Endothelial cell of umbilical vein (primary cell): Measurements from ENCODE around the gene UBE3B. TPM values are rescaled to one million over a fixed set of nuclear protein-coding genes. Genes with fewer than 3 reads are reported as not detected.

Experiments
- BruUV-seq: library from RNA; stranded (reverse); fragments of 400-500 nt; replicated peaks from 2 replicates; lab custom pipeline; 2021; lab: Mats Ljungman, UMichigan
- CTCF ChIA-PET: fragments of 300-600, 350-600 bp; sonication (Branson Sonifier 250); formaldehyde crosslinking; loops from one replicate; lab custom pipeline; 2021; ENCODE audit warnings: antibody characterized with exemption, inconsistent platforms; lab: Charles Lee
- POLR2A ChIA-PET: fragments of 300-600, 350-600 bp; sonication (Branson Sonifier 250); formaldehyde crosslinking; loops from one replicate; lab custom pipeline; 2021; ENCODE audit warnings: antibody characterized with exemption, inconsistent platforms; lab: Charles Lee
- DNase-seq: peaks from one replicate; pipeline ENCODE4 v3.0.0-alpha.2; 2011; ENCODE audit warnings: low read depth, low spot score
- FAIRE-seq: peaks from 2 replicates; lab custom pipeline; 2011; peaks lifted over from hg19 to GRCh38; lab: Jason Lieb, UNC
- H2AFZ ChIP-seq: 2 replicates; pipeline ENCODE4 v1.6.0; 2012; ENCODE audit warnings: low read depth, low read length, control low read depth, inconsistent platforms
- H3K27ac ChIP-seq: 2 replicates; pipeline ENCODE4 v1.5.1; 2011; ENCODE audit warnings: low read depth, mild to moderate bottlenecking, control low read depth, low read length, moderate library complexity; ENCODE audit not compliant: insufficient read depth
- H3K27me3 ChIP-seq, 2 experiments: 2 replicates each; pipeline versions ENCODE4 v1.6.0 to v1.6.1; 2011; ENCODE audit warnings: low read length in 2 of 2, mixed read lengths in 1 of 2; ENCODE audit not compliant: control insufficient read depth in 2 of 2, insufficient read depth in 2 of 2
- H3K36me3 ChIP-seq, 2 experiments: 2 replicates in 1 of 2; 3 replicates in 1 of 2; pipeline ENCODE4 v1.5.1; 2011; ENCODE audit warnings: low read length in 2 of 2, mild to moderate bottlenecking in 1 of 2, moderate library complexity in 1 of 2; ENCODE audit not compliant: control insufficient read depth in 2 of 2, insufficient read depth in 2 of 2; ENCODE audit errors: extremely low read depth in 1 of 2
- H3K4me1 ChIP-seq: 3 replicates; pipeline ENCODE4 v1.5.1; 2011; ENCODE audit warnings: mild to moderate bottlenecking, low read length; ENCODE audit not compliant: control insufficient read depth, insufficient read depth; ENCODE audit errors: extremely low read depth
- H3K4me2 ChIP-seq: 2 replicates; pipeline ENCODE4 v1.6.1; 2011; ENCODE audit warnings: low read length, control low read depth, mixed read lengths; ENCODE audit not compliant: insufficient read depth
- H3K4me3 ChIP-seq, 3 experiments: fragments of 200-600 bp in 1 of 3; sonication (generic), shearing (Covaris generic) in 1 of 3; replicated peaks in 1 of 3; 2 replicates each; pipeline ENCODE4 v1.5.1; 2011 to 2016; ENCODE audit warnings: control low read depth in 3 of 3, low read length in 3 of 3, mild to moderate bottlenecking in 2 of 3, inconsistent platforms in 1 of 3, low read depth in 1 of 3, moderate library complexity in 1 of 3; ENCODE audit not compliant: insufficient read depth in 1 of 3
- H3K79me2 ChIP-seq: 2 replicates; pipeline ENCODE4 v1.6.0; 2012; ENCODE audit warnings: low read length, inconsistent platforms; ENCODE audit not compliant: control insufficient read depth, insufficient read depth
- H3K9ac ChIP-seq: replicated peaks from 2 replicates; pipeline ENCODE3; 2011; ENCODE audit warnings: low read length, control low read depth; ENCODE audit not compliant: insufficient read depth; ENCODE audit errors: extremely low read depth
- H3K9me1 ChIP-seq: replicated peaks from 3 replicates; pipeline ENCODE4 v1.6.0; 2011; ENCODE audit warnings: mild to moderate bottlenecking, low read length; ENCODE audit not compliant: control insufficient read depth, insufficient read depth; ENCODE audit errors: extremely low read depth
- H3K9me3 ChIP-seq: replicated peaks from 2 replicates; pipeline ENCODE4 v1.5.1; 2012; ENCODE audit warnings: low read length, inconsistent platforms; ENCODE audit not compliant: control insufficient read depth, insufficient read depth
- H4K20me1 ChIP-seq: replicated peaks from 2 replicates; pipeline ENCODE3; 2011; ENCODE audit warnings: mild to moderate bottlenecking, low read length; ENCODE audit not compliant: control insufficient read depth, insufficient read depth; ENCODE audit errors: extremely low read depth
- EZH2 ChIP-seq: IDR thresholded peaks from 2 replicates; pipeline ENCODE4 v1.6.1; 2012; ENCODE audit warnings: borderline replicate concordance, low read depth, mild to moderate bottlenecking, moderate library complexity, low read length, inconsistent platforms; ENCODE audit not compliant: severe bottlenecking
- FOS ChIP-seq: IDR thresholded peaks from 2 replicates; pipeline ENCODE4 v1.6.1; 2011; ENCODE audit warnings: mild to moderate bottlenecking, low read length, moderate library complexity, borderline replicate concordance; ENCODE audit not compliant: insufficient read depth
- GATA2 ChIP-seq: IDR thresholded peaks from 2 replicates; pipeline ENCODE4 v1.7.0; 2011; ENCODE audit warnings: low read depth, mild to moderate bottlenecking, moderate library complexity, mixed read lengths, low read length; ENCODE audit not compliant: insufficient read length, insufficient read depth
- JUN ChIP-seq: IDR thresholded peaks from 2 replicates; pipeline ENCODE4 v1.6.1; 2011; ENCODE audit warnings: borderline replicate concordance, low read depth; ENCODE audit not compliant: insufficient read length, insufficient read depth
- MAX ChIP-seq: IDR thresholded peaks from 2 replicates; pipeline ENCODE4 v1.6.1; 2011; ENCODE audit not compliant: insufficient read depth, insufficient read length
- MYC ChIP-seq: IDR thresholded peaks from one replicate; pipeline ENCODE4 v1.6.1; 2011; ENCODE audit warnings: mild to moderate bottlenecking, low read depth, low read length
- POLR2A ChIP-seq: IDR thresholded peaks from 2 replicates; pipeline ENCODE4 v1.6.1; 2012; ENCODE audit warnings: low read depth, mild to moderate bottlenecking, control low read depth, low read length
- POLR2AphosphoS5 ChIP-seq: IDR thresholded peaks from 2 replicates; pipeline ENCODE4 v1.6.1; 2012; ENCODE audit warnings: low read depth, mild to moderate bottlenecking, control low read depth, low read length, moderate library complexity; ENCODE audit not compliant: insufficient read depth
- dilution Hi-C: fragments of 300-500 bp; cut with MboI; formaldehyde crosslinking; loops from one replicate; pipeline ENCODE4 v1.15.0; 2019; ENCODE audit warnings: low sequenced_read_pairs; ENCODE audit not compliant: extremely low pct_ligation_motif_present
- intact Hi-C: fragments of 100-400 bp; cut with micrococcal nuclease; formaldehyde crosslinking; loops from one replicate; pipeline ENCODE4 v1.10.0; 2022
- polyA plus RNA-seq, 4 experiments: library from polyadenylated mRNA; depleted of rRNA in 3 of 4; stranded (reverse) in 3 of 4; unstranded in 1 of 4; fragments of >200 nt; gene quantifications; 2 replicates each; pipeline versions ENCODE4 v1.2.1 to v1.2.3, GENCODE V29; 2011 to 2012; ENCODE audit warnings: missing spikeins in 1 of 4
- total RNA-seq: library from RNA; stranded (reverse); gene quantifications from 2 replicates; pipeline ENCODE4 v1.2.3, GENCODE V29; 2021
- TF ChIP-seq, protein P1 (sequence below), 2 donors: IDR thresholded peaks; 1 replicate in 1 of 2; 2 replicates in 1 of 2; pipeline ENCODE4 v1.5.1; 2011; ENCODE audit warnings: low read length in 2 of 2, mild to moderate bottlenecking in 2 of 2, moderate library complexity in 2 of 2, control low read depth in 1 of 2, inconsistent platforms in 1 of 2, low read depth in 1 of 2; ENCODE audit not compliant: insufficient read depth in 1 of 2; ENCODE audit errors: extremely low read depth in 1 of 2

UBE3B gene
- total and polyA plus RNA-seq, 2 donors (not counting 3 experiments of a cell fraction or from before 2014, with no cell fraction given) = 24.9 to 40.8 TPM

- Histone ChIP-seq H3K9me1 (no peaks in the 10 kb centered on the region), H3K9ac (no peak overlapping the region), H3K27me3 (no peaks in the 10 kb centered on the region), H3K36me3 (peaks cover 0 to 34% of the 10 kb centered on the region in 2 experiments), H3K4me2 (no peak overlapping the region), H3K27ac (no peak overlapping the region), H3K79me2 (no peaks in the 10 kb centered on the region), H3K4me1 (peaks cover 14% of the 10 kb centered on the region), H3K4me3 (no peak overlapping the region), H4K20me1 (no peaks in the 10 kb centered on the region), H3K9me3 (no peaks in the 10 kb centered on the region), H2AFZ (no peak overlapping the region)
- no peak for TF ChIP-seq EZH2
- no peak for TF ChIP-seq MYC
- TF ChIP-seq GATA2 = no peak
- no peak for TF ChIP-seq POLR2A
- TF ChIP-seq, protein P1, sequence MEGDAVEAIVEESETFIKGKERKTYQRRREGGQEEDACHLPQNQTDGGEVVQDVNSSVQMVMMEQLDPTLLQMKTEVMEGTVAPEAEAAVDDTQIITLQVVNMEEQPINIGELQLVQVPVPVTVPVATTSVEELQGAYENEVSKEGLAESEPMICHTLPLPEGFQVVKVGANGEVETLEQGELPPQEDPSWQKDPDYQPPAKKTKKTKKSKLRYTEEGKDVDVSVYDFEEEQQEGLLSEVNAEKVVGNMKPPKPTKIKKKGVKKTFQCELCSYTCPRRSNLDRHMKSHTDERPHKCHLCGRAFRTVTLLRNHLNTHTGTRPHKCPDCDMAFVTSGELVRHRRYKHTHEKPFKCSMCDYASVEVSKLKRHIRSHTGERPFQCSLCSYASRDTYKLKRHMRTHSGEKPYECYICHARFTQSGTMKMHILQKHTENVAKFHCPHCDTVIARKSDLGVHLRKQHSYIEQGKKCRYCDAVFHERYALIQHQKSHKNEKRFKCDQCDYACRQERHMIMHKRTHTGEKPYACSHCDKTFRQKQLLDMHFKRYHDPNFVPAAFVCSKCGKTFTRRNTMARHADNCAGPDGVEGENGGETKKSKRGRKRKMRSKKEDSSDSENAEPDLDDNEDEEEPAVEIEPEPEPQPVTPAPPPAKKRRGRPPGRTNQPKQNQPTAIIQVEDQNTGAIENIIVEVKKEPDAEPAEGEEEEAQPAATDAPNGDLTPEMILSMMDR (IDR thresholded peaks at IDR 0.05; ENCODE audit: extremely low read depth in 1 of 2, insufficient read depth in 1 of 2, low read depth in 1 of 2, low read length in 2 of 2) = no peak
- TF ChIP-seq MAX = no peak
- no peak for TF ChIP-seq POLR2AphosphoS5
- no peak for TF ChIP-seq JUN
- TF ChIP-seq FOS = no peak
- dilution Hi-C loops (no loop called here), intact Hi-C loops (no loop called here)
- FAIRE-seq (no peak), DNase-seq (no peak)
- ChIA-PET POLR2A (no interaction called here), CTCF (interaction anchor here (0.5 to 1.8 kb wide), 5 partner anchors 9 to 348 kb away, joined by 3 to 6 read pairs (median 3); no protein-coding TSS in a partner anchor)
- BruUV-seq = no TSS peak
These were observed 47.2 kb downstream of the UBE3B start for GRCh38 chr12:109524466-109525278.
